Uterus (tissue), 2 donors: ENCODE measurements around the gene DUSP10.

Experiments
- POLR2A ChIP-seq, 2 donors: fragments of 450-650 bp; IDR thresholded peaks; one replicate each; pipeline ENCODE4 v1.6.1; 2016; ENCODE audit warnings: antibody characterized with exemption in 2 of 2, mild to moderate bottlenecking in 1 of 2, moderate library complexity in 1 of 2
- TF ChIP-seq, protein P1 (sequence below), 4 experiments: fragments of 200-600 bp in 2 of 4; fragments of 450-650 bp in 2 of 4; sonication (generic) in 2 of 4; IDR thresholded peaks; one replicate each; pipeline ENCODE4 v1.5.1; 2016 to 2019; ENCODE audit warnings: antibody characterized with exemption in 4 of 4, mild to moderate bottlenecking in 2 of 4, moderate library complexity in 1 of 4

DNA sequence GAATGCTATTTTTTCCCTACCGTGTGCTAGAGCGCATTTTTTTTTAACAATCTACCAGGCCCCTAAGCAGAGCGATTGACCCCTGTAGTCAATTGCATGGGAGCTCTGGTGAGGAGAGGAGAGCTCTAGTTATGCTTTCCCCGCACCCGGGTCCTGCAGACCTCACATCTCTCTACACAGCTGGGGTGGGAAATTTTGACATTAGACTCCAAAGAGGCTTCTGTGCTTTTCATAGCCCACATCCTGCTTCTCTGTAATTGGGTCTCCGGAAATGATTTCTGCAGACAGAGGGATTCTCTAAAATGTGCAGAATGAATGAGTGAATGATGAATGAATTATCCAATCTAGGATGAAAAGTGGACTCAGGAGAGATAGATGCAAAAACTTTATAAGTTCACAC, 41.5 kb upstream of the DUSP10 start:
- no peak for TF ChIP-seq POLR2A (IDR thresholded peaks at IDR 0.05)
- TF ChIP-seq, protein P1, sequence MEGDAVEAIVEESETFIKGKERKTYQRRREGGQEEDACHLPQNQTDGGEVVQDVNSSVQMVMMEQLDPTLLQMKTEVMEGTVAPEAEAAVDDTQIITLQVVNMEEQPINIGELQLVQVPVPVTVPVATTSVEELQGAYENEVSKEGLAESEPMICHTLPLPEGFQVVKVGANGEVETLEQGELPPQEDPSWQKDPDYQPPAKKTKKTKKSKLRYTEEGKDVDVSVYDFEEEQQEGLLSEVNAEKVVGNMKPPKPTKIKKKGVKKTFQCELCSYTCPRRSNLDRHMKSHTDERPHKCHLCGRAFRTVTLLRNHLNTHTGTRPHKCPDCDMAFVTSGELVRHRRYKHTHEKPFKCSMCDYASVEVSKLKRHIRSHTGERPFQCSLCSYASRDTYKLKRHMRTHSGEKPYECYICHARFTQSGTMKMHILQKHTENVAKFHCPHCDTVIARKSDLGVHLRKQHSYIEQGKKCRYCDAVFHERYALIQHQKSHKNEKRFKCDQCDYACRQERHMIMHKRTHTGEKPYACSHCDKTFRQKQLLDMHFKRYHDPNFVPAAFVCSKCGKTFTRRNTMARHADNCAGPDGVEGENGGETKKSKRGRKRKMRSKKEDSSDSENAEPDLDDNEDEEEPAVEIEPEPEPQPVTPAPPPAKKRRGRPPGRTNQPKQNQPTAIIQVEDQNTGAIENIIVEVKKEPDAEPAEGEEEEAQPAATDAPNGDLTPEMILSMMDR (IDR thresholded peaks at IDR 0.05), result no peak
